Measurements from ENCODE around the gene OR5AU1. TPM values are rescaled to one million over a fixed set of nuclear protein-coding genes. Genes with fewer than 3 reads are reported as not detected.

Gene OR5AU1
- total RNA-seq = not detected in 2 replicates

DNA sequence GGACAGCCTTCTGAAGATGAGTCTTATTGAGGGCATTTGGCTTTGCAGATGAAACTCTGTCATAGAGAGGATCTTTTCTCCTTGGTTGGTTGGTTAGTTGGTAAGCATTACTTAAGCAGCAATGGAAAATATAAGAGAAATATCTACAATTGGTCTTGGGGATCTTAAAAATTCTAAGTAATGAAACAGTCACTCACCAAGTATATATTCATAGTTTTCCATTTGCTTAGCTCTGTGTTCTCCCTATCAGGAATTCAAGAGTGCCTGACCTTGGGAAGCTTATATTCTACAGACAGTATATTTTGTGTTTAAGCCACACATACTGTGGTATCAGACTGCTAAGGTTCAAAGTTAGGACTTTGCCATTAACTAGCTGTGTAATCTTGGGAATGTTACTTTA, at the start of gene OR5AU1:
Gene OR5AU1, minus strand, starts transcription at position 101 of the 400 bp plus-strand sequence. CDS start 191 bp downstream, outside the sequence.

Other genes starting within 250 kb of the OR5AU1 start
- not detected in 2 replicates for gene RNASE2, start 200.6 kb downstream of the OR5AU1 start, total RNA-seq
- gene METTL17, start 166.1 kb downstream of the OR5AU1 start, total RNA-seq = 47.2 and 64.6 TPM in 2 replicates
- gene SLC39A2, start 156.8 kb downstream of the OR5AU1 start, total RNA-seq = 0.48 TPM in 1 of 2 replicates, not detected in the other
- 11.8 and 13.2 TPM in 2 replicates for gene NDRG2, start 131.0 kb downstream of the OR5AU1 start, total RNA-seq
- gene TPPP2, start 125.8 kb downstream of the OR5AU1 start, total RNA-seq = not detected in 2 replicates
- gene RNASE13, start 121.3 kb downstream of the OR5AU1 start, total RNA-seq = not detected in 2 replicates
- gene RNASE7, start 113.7 kb downstream of the OR5AU1 start, total RNA-seq = 13.6 and 36.1 TPM in 2 replicates
- gene RNASE8, start 98.2 kb downstream of the OR5AU1 start, total RNA-seq = 0.72 TPM in 1 of 2 replicates, not detected in the other
- gene ARHGEF40, start 85.8 kb downstream of the OR5AU1 start, total RNA-seq = 11.5 and 18.3 TPM in 2 replicates
- 10.2 and 23.1 TPM in 2 replicates for gene ZNF219, start 57.4 kb downstream of the OR5AU1 start, total RNA-seq
- 0.24 TPM in 1 of 2 replicates, not detected in the other for gene TMEM253, start 55.0 kb downstream of the OR5AU1 start, total RNA-seq
- 740 and 773 TPM in 2 replicates for gene HNRNPC, start 113.4 kb upstream of the OR5AU1 start, total RNA-seq
- gene RPGRIP1, start 124.0 kb upstream of the OR5AU1 start, total RNA-seq = not detected in 2 replicates
- 53.5 and 55.8 TPM in 2 replicates for gene SUPT16H, start 228.0 kb upstream of the OR5AU1 start, total RNA-seq